GM04504 (cell line): ENCODE results near the gene PLA2G4B.
"Not testable (repeated sequence)": the region's sequence is repeated elsewhere in the genome, so short reads cannot be mapped to it uniquely, and the experiment has no call there.

Experiments used
- DNase-seq: peaks from one replicate; pipeline ENCODE4 v3.0.0-alpha.2; 2012; ENCODE audit warnings: low read depth

Gene PLA2G4B

DNA sequence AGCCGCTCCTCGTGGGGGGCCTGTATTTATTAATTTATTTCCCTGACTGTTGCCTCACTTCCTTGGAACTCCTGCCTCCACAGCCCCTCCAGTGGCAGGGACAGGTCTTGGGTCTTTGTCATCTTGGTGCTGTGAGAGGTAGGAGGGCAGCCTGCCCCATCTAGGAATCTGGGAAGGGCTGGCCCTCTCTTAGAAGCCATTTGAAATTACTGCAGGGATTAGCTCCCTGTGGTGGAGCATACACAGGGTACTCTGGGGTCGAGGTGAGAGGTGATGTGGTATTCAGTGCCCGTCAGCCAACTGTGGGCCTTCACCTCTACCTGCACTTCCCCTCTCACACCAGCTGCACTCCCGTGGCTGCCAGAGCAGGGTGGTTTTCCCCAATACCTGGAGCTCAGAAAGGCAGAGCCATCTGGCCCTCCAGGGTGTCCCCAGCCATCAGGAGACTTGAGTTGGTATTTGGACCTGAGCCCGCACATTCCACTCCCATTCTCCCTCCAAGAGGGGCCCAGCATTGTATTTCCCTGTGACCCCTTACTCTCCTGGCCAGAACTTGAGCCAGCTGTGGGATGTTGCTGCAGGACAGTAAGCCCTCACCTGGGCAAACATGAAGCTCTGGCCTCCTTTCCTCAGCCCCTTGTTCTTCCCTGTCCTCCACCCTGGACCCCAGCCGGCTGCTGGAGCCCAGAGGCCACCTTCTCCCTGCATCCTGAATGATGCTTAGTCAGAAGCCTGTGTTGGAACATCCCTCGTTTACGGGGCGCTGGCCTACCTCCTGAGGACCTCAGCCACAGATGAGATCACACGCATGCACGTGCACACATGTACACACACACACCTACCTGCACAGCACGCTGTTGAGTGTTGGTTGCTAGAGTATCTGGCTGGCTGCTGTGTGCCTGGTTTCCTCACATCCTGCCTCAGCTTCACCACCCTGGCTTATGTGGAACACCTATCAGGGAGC is 12.8 kb upstream of the PLA2G4B start:
- DNase-seq, result no peak

DNA sequence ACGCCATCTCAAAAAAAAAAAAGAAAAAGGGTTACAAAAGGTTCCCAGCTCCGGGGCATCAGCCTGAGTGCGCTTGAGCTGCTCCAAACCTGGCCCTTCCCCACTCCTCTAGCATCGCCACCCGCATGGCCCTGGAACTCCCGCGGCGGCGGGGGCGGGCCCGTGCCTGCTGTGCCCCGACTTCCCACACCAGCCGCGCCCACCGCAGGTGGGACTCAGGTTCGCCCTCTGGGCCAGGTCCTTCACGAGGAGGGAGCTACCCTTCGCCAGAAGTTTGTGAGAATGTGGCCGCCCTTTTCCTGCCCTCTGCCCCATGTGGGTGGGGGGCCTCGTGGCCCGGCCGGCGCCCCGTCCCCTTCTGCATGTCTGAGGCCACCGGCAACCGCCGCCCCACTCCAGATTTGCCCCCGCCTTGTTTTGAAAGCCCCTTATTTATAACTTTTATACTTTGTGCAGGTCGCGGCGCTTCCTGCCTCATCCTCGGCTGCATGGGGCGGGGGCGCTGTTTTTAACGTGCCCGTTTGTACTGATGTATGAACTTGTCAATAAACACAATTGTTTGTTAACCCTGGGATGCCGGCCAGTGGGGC is 11.3 kb upstream of the PLA2G4B start:
- DNase-seq, result no peak

DNA sequence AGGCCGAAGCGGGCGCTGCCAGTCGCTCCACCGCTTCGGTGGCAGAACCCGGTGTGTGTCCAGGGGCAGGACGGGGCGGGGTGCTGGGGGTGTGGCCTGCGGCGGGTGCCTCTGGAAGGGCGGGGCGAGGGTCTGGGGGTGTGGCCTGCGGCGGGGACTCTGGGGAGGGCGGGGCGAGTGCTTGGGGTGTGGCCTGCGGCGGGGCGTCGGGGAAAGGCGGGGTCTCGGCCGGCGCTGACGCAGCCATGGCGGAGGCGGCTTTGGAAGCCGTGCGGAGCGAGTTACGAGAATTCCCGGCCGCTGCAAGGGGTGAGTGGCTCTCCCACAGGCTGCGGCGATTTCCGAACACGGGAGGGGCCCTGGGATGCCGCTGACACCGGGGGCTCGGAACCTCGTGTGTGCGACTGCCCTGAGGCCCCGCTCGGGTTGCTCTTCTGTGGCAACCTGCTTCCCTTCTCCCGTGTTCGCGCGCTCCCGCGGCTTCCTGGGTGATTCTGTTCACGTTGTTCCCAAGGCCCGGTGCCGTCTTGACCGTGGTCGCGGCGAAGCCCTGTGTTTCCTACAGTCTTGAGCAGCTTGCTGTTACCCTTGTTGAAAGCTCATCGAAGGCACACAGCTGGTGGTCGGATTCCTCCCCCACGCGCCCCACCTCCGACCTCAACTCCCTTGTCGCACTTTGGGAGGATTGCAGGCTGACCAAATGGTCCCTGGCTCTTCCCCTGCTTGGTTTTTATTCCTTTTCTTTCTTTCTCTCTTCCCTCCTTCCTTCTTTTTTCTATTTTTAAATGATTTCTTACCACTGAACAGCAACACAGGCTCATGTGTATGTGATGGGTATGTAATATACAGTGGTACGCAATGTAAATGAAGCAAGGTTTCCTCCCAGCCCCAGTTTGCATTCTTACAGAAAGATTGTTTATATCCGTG is 10.5 kb upstream of the PLA2G4B start, which contains the start of gene JMJD7:
JMJD7 (plus strand) TSS at position 213 of the 927 bp plus-strand sequence; CDS start at position 246, 33 bp downstream.
- peak; percentile 69 for DNase-seq

DNA sequence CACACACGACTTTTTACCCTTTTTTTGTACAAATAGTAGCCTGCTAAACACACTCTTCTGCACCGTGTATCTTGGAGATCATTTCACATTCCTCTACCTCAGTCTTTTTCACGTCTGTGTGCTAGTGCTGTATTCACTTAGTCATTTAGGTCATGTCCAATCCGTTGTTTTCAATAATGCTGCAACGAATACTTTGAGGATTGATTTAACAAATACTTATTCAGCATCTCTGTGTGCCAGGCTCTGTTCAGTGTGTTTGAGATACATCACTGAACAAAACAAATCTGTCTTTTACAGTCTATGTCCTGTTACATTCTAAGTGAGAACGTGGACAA is 9.9 kb upstream of the PLA2G4B start:
- DNase-seq, result no peak

DNA sequence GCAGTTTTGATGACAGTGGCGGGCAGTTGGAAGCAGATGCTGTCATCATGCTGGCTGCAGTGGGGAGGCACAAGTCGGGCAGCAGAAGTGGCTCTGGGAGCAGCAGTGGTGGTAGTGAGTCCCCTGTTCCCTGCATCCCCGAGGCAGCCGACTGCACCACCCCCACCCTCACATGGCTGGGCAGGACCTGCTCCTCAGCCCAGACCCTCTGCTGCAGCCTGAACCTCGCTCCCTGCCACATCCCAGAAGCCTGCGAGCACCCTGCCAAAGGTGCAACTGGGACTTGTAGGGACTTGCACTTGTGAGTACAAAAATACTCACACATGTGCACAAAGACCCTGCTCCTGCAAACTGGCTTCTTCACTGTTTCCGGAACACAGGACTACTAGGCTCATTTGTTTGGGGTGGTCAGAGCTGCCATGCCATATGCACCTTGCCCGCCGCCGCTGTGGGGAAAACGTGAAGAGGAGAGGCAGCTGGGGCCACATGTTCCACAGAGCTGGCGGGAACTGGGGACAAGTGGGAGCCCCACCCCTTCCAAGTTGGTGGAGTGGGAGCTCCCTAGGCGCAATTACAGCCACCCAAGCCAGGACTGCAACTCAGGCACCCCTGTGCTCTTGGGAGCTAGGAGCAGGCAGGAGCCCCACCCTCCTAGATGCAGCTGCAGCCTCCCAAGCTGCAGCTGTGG is 8.5 kb upstream of the PLA2G4B start:
- no peak for DNase-seq

DNA sequence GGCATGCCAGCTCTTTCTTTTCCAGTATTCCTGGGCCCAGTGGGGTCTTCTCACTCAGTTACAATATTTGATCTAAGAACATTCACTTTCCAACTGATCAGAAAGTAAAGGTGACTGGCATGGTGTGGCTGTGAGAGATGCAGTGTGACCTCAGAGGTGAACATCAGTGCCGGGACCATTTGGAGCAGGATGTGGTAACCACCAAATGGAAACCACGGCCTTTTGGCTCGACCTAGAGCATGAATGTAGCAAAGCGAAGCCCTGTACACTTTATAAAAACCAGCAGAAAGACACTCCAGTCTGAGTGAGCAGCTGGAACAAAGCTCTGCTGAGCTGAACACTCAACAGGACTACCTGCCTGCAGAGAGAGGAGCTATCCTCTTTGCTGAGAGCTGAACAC is 7.4 kb upstream of the PLA2G4B start:
- not testable (repeated sequence) for DNase-seq

DNA sequence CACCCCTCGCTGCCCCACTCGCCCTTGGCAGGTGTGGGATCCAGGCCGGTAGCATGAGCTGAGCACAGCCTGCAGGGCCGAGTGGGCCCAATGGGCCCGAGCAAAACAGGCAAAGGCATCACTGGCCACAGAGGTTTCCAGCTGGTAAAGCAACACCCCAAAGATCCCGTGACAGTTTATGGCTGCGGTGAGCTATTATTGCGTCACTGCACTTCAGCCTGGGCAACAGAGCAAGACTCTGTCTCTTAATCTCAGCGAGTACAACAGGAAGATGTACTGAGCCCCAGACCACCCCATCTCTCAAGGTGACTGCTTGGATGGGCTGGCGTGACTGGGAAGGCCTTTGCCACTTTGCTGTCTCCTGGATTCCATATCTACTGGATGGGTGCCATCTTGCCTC is 6.4 kb upstream of the PLA2G4B start:
- DNase-seq, result no peak

DNA sequence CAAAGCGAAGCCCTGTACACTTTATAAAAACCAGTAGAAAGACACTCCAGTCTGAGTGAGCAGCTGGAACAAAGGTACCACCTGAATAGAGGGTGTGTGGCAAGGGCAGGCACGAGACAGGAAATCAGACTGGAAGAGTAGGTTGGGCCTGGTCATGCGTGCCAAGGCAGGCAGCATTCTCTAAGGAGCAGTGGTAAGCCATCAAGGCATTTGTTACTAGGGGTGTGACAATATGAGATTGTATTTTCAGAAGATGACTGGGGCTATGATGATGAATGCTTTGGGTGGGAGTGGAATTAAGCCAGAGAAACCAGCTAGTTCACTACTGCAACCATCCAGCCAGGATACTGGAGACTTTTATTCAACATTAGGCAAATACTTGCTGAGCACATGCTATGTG is 5.8 kb upstream of the PLA2G4B start:
- no peak for DNase-seq

DNA sequence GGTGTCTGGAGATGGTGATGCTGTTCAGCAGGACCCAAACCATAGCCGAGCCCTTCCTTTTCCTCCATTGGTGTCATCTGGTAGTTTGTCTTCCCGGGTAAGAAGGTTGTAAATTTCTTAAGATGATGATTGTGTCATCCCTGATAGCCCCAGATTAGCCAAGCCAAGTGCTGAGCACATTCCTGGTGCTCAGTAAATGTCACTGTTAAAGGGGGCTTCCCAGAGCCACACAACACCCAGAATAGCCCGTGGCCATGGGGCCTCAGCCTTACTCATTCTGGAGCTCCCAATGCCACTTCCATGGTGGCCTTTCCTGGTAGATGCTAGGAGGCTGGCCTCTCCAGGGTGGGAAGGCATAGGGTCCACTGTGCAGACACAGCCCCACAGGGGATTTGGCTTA is 4.6 kb upstream of the PLA2G4B start:
- DNase-seq, result no peak

DNA sequence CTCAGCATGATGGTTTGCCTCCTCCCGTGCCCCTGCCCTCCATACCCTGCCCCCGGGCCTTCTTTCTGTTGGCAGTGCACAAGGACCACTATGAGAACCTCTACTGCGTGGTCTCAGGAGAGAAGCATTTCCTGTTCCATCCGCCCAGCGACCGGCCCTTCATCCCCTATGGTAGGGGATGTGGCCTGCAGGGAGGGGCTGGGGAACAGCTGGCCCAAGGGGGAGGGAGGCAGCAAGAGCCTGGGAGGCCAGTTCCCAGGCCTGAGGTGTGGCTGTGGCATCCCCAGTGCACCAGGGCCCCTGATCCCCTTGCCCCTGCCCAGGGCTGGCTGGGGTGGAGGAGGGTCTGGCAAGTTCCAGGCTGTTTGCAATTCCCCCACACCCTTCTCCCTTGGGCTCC is 2.6 kb upstream of the PLA2G4B start:
- no peak for DNase-seq

DNA sequence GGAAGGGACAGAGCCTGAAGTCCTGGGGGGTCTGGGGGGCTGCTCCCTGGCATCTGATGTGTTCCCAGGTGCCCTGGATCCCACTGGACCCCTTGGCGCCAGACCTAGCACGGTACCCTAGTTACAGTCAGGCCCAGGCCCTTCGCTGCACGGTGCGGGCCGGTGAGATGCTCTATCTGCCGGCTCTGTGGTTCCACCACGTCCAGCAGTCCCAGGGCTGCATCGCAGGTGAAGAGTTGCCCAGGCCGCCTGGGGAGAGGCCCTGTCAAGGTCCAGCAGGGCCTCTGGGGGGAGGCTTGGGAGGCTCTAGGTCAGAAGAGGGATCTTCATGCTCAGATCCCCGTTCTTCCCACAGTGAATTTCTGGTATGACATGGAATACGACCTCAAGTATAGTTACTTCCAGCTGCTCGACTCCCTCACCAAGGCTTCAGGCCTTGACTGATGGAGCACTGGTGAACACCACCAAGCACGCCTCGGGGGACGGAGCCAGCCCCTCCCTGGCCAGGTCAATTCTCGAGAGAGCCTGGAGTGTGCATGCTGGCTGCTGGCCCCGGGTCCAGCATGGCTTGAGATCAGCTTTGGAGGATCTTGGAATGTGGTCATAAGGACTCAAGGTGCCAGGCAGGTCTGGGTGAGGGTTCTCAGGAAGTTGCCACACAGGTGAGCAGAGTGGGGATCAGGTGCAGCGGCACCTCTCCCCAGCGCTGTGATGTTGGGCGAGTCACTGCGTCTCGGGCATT is 1.8 kb upstream of the PLA2G4B start:
- DNase-seq, result no peak

DNA sequence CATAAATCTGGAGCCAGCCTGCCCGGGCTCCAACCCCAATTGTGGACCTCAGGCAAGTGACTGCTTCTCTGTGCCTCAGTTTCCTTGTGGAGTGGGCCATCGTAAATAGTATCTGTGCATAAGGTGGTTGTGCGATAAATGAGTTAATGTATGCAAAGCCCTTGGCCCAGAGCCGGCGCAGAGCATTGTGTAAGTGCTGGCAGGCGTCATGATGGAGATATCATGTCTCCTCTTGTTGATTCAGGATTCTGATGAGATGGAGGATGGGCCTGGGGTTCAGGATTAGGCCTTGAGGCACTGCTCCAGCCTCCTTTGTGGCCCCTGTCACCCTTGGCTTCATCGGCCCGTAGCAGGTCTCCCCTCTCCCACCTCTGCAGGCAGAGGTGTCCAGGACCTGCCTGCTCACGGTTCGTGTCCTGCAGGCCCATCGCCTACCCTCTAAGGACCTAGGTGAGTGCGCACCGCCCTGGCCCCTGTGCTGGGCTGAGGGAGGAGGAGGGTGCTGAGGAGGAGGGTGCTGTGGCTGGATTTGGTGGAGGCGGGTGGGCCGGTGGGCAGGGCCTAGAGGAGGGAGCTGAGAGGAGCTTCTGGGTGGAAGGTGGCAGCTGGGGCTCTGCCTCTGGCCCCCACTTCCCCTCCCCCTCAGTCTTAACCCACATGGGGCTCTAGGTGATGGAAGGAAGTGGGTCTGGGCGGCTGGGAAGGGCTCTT is 1.3 kb downstream of the PLA2G4B start:
- DNase-seq, result no peak

DNA sequence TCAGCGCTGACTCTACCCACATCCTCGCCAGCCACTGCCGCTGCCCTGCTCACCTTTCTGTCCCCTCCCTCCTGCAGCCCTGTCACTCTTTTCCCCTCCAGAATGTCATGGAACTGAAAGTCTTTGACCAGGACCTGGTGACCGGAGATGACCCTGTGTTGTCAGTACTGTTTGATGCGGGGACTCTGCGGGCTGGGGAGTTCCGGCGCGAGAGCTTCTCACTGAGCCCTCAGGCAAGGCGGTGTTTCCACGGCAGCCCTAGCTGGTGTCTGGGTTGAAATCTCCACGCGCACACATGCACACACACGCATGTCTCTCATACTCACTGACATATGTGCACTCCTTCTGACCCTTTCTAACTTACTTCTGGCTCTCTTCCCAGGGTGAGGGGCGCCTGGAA is 2.0 kb downstream of the PLA2G4B start:
- DNase-seq, result no peak

DNA sequence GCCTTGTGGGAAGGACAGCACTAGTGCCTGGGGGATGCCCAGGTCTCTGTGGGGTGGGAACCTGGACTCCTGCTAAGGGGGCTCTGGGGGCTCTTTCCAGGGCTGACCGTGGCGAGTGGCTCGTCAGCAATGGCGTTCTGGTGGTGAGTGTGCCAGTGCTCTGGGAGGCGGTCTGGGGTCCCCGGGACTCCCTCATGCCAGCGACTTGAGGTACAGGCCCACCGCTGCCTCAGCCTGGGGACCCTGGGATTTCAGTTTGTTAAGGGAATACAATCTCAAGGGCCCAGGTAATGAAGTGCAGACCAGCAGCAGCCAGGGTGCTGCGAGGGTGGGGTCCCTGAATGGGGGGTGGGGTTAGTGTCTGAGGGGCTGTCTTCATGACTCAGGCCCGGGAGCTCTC is 2.5 kb downstream of the PLA2G4B start:
- DNase-seq, result no peak

DNA sequence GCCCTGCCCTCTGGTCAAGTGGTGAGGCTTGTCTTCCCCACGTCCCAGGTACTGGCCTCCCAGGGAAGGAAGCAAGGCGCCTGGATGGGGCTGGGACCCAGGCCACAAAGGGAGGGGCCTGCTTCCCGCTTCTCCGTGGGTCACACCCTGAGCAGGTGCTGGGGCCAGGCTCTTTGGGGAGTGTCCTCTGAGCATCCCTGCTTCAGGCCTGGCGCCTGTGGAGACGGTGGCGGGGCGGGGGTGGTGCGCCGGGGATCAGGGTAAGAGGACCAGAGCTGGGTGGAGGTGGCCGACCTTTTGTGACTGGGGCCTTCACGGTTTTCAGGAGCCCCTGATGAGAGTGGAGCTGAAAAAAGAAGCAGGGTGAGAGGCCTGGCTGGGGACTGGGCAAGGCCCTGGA is 3.6 kb downstream of the PLA2G4B start:
- no peak for DNase-seq

DNA sequence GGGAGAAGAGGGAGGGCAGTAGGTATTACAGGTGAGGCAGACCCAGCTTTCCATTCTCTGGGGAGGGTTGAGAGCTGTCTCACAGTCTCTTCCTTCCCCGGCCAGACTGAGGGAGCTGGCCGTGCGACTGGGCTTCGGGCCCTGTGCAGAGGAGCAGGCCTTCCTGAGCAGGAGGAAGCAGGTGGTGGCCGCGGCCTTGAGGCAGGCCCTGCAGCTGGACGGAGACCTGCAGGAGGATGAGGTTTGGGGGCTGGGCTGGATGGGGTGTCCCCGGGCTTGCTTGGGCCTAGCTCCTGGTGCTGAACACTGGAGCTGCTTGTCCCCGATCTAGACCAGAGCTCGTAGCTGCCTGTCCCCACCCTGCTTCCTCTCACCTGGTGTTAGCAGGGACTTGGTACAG is 4.9 kb downstream of the PLA2G4B start:
- no peak for DNase-seq

DNA sequence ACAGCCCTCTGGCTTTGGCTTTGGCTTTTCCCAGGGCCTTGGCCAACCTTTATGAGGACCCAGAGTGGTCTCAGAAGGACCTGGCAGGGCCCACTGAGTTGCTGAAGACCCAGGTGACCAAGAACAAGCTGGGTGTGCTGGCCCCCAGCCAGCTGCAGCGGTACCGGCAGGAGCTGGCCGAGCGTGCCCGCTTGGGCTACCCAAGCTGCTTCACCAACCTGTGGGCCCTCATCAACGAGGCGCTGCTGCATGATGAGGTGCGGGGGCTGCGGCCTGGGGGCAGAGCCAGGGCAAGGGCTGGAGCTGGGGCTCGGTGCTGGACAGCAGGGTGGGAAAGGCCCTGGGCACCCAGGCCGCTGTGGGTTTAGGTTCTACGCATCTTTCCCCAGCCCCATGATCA is 6.2 kb downstream of the PLA2G4B start:
- no peak for DNase-seq

DNA sequence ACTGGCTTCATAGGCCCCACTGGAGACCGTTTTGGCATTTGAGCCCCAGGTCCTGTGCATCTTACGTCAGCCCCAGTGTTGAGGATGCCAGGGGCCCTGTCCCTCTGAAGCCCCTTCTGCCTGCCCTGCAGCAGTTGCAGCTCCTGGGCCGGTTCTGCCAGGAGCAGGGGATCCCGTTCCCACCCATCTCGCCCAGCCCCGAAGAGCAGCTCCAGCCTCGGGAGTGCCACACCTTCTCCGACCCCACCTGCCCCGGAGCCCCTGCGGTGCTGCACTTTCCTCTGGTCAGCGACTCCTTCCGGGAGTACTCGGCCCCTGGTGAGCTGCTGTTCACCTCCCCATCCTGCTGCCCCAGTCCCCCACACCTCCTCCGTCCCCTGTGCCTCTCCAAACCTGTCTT is 8.6 kb downstream of the PLA2G4B start:
- no peak for DNase-seq

DNA sequence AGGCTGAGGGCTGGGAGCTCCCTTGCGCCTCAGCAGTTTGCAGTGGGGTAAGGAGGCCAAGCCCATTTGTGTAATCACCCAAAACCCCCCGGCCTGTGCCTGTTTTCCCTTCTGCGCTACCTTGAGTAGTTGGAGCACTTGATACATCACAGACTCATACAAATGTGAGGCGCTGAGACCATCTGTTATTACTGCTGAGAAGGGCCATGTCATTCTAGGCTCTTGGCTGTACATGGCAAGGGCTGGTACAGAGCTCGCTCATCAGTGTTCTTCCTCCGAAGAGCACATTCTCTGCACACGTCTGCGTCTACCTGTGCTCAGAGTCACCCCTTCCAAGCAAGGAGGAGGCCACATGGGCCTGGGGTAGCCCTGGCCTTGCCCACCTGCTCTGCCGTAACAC is 9.3 kb downstream of the PLA2G4B start:
- DNase-seq, result no peak

DNA sequence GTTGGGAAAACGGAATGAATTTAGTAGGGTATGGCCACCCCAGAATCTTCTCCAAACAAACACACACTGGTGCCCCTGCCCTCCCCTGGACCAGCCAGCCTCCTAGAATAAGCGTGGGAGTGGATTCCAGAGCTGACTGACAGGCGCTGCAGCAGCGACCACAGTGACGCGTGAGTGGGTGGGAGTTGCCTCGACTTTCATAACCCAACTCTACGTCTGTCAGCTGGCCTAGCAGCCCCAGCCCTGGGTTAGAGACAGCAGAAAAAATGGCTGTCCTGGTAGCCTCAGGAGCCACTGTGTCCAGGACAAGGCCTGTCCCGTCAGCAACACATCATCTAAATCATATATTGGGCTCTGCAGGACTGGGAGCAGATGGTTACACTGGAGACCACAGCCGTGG is 10.0 kb downstream of the PLA2G4B start:
- no peak for DNase-seq

DNA sequence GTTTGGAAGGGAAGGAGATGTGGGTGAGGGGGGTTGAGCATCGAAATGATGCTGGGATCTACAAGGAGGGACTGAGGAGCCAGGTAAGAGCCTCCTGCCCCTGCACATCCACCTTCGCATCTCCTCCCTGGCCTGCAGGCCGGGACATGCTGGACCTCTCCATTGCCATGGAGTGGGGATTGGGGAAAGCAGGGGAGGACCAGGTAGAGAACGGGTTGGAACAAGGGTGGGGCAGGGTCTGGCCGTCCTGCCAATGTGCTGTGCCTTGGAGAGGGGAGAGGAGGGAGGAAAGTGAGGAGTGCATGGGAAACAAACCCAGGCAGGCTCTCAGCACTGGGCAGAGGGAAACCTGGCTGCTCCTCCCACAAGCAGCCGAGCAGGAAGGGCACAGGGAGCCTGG is 10.6 kb downstream of the PLA2G4B start:
- no peak for DNase-seq
